Stimulated activated CD8-positive, alpha-beta memory T cell treated with anti-CD3 and anti-CD28 coated beads, Interleukin-4, amount 100 ng/mL, for 24 hours (primary cell): ENCODE results near the gene SPATA6L.

Source experiments
- DNase-seq: peaks from one replicate; pipeline ENCODE4 v3.0.0-alpha.2; 2020; ENCODE audit warnings: low read depth

The SPATA6L gene

DNA sequence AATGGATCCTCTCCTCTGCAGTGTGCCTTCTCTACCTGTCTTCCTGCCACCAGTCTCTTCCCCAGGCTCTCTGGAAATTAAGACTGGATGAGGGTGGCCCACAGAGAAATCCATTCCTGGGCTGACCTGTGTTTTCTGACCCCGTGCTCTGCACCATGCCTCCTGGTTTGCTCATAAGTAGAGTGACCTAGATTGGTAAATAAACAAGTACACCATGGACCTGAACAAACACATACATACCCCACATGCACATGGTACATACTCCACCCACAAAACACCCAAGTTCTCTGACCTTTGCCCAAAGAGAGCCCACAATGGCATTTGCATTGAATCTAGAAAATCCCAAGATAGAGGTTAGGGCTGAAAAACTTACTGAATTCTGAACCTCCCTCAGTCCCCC, 81.6 kb downstream of the SPATA6L start:
- DNase-seq = no peak

DNA sequence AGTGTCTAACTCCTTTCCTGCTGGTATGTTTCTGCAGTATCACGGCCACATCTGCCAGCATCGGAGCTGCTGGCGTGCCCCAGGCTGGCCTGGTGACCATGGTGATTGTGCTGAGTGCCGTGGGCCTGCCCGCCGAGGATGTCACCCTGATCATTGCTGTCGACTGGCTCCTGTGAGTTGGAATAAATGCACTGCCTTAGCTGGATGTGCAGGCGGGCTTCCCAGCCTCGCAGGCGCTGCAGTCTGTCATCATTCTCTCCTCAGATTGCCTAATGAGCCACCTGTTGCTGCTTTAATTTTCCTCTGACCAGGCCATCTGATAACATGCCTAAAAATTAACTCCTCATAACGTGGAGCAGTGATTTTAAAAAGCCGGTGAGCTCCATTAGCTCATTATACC, 83.3 kb downstream of the SPATA6L start:
- no peak for DNase-seq

DNA sequence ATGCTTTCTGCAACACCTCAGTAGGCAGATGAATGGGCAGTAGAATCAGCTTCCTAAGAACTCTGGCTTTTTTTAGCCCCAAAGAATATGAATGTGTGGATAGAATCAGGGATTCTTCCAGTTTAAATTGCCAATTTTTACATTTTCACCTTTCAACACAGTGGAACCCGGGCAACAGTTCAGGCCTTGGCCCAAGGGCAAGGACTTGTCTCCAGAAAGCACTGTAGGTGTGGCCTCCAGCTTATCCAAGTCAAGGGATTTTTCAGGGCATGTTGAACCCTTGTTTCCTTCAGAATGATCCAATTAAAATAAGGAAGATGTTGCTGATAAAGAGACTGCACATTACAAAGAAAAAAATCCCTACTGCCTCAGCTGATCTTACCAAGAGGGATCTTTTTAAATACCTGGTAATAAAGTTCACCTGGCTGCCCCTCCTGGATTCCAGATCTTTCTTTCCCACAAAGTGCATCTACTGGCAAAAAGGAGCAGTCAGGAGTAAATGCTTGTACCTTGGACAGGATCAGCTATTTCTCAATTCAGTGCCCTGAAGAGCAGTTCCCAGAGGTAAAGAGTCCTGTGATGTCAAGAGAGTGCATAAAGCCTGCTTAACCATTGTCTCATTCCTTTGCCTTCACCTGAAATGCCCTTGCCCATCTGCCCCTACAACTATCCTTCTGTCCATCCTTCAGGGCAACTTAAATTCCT, 84.3 kb downstream of the SPATA6L start:
- no peak for DNase-seq

DNA sequence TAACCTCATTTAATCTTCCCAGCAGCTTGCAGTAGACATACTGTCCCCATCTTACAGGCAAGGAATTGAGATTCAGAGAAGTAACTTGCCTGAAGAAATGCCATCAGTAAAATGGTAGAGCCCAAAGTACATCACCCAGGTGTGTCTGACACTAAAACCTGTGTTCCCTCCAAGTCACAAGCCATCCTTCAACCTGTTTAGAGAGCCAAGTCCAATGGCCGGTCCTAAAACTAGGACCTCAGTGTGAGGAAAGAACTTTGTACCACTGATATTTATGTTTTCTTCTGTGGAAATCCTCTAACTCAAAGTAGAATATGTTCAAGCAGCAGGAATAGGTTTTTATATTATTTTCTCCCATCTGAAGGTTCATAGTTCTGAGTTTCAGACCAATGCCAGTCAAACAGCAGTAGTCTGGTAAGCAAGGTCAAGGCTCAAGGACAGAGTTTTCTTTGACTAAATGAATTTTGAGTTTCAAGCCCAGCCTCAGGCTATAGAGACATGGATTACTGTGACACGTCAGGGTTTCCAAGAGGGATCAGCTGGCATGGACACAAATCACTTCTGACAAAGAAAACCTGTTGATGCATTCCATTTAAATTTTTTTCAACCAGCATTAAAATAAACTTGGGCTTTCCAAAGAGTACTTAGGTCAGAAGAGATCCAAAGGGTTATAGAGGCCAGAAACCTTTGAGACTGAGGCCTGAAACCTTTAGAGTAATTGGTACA, 85.1 kb downstream of the SPATA6L start:
- DNase-seq = no peak

DNA sequence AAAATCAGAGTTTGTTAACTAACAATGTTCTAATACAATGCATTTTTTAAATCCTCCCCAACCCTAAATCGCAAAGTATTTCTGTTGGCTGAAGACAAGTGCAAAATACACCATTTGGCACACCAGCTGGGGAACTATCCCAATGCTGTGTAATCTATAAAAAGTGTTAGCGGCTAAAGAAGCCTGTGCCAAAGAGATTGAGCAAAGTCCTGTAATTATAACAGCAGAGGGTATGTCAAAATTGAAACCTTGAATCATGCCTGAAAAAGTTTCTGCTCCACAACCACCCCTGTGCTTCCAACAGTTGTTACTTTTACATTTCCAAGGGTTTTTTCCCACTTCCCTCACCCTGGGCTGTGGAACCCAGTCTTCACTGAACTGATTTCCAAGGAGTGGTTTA, 87.3 kb downstream of the SPATA6L start:
- DNase-seq = no peak

DNA sequence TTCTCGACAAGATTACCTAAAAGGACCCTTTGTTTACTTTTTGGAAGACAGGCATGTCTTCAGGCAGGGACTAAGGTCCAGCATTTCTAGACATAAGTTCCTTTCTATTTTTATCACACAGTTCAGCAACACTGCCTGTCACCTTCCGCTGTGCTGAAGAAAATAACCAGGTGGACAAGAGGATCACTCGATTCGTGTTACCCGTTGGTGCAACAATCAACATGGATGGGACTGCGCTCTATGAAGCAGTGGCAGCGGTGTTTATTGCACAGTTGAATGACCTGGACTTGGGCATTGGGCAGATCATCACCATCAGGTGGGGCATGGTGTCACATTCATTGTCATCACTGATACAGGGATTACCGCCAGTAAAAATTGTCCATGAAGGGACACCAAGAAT, 89.8 kb downstream of the SPATA6L start:
- DNase-seq = no peak

DNA sequence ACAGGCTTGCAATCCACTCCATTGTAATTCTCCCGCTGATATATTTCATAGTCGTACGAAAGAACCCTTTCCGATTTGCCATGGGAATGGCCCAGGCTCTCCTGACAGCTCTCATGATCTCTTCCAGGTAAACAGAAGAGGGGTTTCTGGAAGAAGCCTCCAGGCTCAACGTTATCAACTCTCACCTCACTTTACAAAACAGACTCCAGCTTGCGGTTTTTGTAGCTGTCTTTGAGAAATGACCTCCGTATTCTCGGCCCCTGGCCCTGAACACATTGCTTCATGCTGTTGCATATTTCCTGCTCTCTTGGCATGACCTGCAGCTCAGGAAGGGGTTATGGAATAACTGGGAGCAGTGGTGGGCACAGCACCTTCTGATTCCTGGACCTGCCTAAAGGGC, 90.3 kb downstream of the SPATA6L start:
- DNase-seq = no peak

DNA sequence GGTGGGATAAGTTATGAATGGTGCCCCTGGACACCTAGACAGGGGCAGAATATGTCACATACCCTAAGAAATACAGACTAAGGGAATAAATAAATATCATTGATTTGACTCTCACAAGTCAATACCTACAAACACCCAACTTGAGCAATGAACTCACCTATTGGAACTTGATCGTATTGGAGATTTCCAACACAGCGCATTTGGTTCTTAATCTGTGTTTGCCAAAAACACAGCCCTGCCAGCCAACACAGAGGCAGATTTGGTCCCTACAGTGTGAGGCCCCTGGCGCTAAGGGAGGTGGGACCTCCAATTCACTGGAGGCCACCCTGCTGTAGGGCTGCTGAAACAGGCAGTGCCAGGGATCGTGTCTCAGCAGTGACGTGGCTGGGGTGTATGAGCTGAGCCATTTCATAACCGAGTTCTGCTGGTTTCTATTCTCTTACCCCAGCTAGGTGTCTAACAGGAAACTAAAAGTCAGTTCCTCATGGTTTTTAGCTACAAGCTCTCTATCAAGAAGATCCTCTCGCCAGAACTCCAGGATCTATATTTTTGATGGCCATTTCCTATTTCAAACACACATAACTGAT, 91.5 kb downstream of the SPATA6L start:
- peak; percentile 2 for DNase-seq

DNA sequence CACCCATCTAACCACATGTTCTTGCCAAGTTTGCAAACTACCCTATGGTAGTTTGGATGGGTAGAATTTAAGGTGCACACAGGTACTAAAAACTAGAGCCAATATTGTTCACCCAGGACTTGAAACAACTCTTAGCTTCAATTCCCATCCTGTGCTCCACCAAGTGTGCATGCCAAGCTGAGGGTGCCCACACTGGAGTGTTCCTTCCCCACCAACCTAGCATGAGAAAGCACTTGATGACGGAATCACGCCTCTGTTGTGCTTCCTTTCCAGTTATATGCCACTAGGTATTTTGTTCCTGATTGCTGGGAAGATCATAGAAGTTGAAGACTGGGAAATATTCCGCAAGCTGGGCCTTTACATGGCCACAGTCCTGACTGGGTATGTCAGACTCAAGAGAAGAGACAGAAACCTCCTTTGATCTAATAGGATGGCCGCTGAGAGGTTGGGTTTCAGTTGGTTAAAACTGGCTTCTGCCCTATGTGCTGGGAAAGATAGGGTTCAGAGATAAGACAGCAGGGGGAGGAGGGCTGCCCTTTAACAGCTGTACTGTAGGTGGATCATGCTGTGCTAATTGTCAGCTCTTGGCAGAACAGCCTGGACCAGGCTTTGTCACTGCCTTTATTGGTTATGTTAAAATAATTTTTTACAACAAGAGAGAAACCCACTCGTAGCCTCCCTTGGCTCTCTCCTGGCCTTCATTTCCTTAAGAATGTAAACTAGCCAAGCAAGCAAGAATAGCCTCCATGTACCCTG, 92.5 kb downstream of the SPATA6L start:
- DNase-seq = no peak

DNA sequence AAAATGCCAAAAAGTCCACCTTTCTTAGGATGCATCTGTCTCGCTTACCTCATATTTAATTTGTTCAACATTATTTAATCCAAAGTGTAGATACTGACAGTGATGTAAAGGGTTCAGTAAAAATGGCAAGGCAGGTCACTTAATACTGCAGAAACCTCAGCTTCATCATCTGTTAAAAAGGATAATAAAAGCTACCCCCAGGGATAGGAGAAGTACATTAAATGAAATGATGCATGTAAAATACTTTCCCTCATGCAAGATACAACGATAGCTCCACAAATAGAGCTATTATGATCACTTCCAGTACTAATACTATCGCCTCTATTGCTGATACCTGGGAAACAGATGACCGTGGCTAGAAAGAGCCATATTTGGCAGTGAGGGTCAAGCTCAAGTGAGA, 93.1 kb downstream of the SPATA6L start:
- no peak for DNase-seq

DNA sequence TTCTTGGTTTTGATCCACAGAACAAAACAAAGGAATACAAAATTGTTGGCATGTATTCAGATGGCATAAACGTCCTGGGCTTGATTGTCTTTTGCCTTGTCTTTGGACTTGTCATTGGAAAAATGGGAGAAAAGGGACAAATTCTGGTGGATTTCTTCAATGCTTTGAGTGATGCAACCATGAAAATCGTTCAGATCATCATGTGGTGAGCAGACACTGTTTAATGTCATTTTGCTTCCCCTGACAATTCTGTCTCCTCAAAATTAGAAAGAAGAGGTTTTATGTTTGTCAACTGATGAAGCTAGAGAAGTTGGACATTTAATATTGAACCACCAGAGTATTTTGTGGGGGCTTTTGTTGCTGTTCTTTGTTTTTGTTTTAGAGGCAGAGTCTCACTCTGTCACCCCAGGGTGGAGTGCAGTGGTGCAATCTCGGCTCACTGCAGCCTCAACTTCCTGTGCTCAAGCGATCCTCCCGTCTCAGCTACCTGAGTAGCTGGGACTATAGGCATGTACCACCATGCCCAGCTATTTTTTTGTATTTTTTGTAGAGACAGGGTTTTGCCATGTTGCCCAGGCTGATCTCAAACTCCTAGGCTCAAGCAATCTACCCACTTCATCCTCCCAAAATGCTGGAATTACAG, 94.0 kb downstream of the SPATA6L start:
- DNase-seq = no peak

DNA sequence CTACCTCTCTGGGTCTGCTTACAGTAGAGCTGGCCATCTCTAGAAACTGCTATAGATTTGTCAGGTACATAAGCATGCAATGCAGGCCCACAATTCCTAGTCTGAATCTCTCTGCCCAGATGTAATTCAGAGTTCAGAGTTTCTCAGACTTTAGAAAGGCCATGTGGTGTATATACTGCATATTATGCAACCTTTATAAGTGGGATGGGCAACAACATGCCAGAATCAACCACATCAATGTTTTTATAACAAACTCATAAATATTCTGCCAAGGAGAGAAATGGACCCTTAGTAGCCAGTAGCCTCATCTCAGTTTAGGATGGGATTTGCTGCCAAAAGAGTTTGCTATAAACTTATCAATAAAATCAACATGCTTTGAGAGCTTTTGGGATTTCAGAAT, 97.2 kb downstream of the SPATA6L start:
- no peak for DNase-seq

DNA sequence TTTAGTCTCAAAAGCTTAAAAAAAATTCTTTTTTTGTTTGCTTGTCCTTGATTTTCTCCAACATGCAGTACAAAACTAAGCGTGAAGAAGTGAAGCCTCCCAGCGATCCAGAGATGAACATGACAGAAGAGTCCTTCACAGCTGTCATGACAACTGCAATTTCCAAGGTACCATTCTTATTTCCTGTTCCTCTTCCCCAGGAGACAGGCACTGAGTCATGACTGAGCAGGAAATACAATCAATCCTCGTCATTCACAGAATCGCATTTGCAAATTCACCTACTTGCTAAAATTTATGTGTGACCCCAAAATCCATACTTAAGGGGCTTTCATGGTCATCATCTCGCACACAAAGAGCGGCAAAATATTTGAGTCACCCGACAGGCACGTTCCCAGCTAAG, 98.7 kb downstream of the SPATA6L start:
- DNase-seq = no peak

DNA sequence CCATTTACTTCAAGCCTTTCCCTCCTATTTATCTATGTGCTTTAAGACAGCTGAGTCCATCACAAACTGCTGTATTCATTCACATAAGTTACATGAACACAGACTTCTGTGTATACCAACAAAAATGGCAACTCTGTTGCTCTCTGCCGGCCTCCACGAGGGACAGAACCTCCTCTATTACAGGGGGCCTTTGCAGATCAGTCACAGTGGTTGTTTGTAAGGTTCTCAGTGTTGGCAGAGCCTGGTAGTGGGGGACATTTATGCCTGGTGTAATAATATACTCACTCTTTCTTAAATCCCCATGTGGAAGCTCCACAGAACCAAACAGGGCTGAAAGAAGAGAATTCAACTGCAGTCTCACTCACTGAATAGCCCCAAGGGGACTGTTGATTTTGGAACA, 99.5 kb downstream of the SPATA6L start:
- no peak for DNase-seq

DNA sequence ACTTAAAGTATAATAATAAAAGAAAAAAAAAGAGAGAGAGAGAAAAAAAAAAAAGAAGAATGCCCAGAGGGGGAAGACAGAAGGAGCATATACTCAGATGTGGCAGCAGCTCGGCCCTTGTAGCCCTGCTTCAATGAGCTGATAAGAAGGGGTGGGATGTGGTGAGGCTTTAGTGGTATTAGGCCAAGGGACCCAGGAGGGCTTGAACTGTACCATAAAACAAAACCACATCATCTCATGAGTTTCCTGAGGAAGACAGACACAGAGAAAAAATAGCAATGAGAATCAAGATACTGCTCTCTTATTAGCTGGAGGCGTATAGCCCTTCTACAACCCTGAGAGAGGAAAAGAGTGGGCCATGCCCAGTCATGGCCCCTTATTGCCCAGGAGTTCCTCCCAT, 103.2 kb downstream of the SPATA6L start:
- no peak for DNase-seq

DNA sequence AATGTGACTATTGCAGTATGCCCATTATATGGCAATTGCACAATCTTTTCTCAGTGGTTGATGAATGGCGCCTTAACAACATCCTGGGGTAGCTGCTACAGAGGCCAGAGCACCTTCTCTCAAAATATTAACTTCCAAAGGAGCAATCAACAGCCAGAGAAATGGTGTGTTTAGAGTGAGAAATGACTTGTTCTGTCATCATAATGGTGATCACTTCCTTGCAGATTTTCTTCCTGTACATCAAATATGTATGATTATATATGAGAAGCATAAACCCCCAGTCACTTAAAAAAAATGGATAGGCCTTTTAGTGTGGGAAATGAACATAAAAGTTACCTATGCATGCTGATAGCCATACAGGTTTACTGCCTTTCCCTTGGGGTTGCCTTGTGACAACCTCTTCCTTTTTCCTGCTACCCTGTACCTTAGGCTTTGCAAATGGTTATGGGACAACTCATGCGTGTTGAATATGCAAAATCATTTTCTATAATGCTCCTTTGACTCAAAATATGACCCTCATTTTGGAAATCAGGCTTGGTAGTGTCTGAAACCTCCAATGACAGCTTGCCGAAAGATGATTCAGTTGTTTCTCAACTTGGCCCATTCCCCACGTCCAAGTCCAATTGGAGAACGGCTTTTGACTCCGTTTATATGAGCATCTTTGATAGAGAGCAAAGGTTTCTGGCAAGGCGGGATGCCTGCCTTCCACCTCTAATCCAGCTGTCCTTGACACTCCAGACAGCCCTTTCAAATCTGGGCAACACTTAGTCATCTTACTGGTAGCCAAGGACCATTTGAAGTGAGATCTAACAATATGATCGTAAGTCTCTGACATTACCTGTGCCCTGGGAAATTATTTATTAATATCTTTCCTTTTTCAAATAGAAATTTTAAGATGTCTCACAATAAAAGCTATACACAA, 106.8 kb downstream of the SPATA6L start:
- DNase-seq = no peak

DNA sequence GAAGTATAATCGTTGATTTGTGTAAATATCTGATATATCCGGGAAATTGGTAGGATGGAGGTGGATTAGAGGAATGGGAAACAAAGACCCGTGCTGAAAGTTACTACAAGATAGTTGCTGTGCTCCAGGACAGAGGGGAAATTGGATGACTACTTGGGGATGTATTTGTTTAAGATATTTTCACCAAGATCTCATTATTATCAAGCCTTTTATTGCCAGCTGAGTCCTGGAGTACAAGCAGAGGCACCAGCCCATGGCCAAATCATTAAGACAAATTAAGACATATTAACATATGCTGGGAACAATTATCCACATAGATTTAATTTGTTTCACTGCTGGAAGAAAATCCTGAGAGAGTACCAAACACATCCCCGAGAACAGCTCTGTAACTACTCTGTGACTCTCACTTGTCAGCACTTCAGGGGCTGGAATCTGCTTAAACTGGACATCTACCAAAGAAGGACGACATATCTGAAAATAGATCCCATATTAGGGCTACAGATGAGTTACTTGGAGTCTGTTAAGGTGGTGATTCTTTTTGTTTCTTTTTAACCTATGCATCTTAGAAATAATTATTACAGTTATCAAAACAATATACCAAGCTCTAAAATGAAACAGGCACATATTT, 107.8 kb downstream of the SPATA6L start:
- no peak for DNase-seq

DNA sequence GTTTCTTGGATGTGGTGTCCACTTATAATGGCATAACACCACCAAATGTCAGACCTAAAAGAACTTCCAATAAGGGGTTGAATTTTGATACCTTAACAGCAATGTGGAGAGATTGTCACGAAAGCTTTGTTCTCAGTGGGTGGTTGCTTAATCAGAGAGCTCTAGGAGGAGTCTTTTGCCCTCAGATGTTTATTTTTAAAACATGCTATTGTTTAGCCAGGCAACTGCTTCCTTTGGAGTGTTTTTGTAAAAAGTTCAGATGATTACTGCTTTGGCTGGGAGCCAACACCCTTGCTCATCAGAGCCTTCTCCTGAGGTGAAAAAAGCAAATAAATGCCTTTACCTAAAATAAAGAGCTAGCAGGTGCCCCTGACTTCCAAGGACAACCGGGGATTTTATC, 111.0 kb downstream of the SPATA6L start:
- DNase-seq = no peak

DNA sequence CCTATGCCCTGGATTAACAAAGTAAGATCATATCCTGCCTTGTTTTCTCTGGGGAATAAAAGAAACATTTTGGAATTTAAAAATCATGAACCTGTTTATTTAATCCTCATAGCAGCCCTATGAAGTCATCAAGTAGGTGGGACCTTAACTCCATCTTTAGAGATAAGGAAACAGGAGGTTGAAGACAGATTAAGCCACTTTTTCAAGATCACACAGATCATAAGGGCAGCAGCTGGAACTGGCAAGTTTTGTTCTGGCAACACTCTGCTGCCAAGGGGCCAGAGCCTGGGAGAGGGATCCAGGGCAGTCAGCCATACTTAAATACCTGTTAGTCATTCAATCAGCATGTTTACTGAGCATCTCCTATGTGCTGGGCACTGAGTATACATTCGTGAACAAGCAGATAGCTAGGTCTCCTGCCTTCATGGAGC, 112.3 kb downstream of the SPATA6L start:
- DNase-seq = no peak

DNA sequence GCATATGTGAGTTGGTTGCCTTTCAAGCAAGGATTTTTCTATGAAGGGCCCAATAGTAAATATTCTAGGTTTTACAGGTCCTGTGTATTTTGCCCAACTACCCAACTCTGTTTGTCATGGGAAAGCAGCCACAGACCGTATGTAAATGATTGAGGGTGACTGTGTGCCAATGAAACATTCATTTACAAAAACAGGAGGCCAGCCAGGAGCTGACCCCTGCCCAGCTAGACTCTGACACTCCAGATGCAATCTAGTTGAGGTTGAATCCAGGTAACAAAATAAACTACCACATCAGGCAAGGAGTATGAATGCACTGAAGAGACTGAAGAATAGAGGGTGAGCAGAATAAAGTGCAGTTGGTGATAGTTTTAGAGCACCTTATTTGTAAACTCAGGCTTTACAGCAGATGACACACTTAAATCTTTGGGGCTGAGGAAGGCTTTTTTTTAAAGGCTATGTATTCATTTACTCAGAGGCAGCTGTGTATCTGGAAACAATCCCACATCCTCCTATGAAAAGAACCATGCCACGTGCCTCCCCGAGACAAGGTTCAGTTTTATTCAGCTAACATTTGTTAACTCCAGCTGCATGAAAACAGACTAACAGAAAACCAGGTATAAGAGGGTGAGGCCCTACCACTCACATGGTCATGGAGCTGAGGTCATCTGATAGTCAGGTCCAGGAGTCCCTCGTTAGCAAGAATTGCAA, 115.3 kb downstream of the SPATA6L start:
- no peak for DNase-seq
